Measurements from ENCODE around the gene DCTN2. TPM values are rescaled to one million over a fixed set of nuclear protein-coding genes. Genes with fewer than 3 reads are reported as not detected.
"Not testable (repeated sequence)": the region's sequence is repeated elsewhere in the genome, so short reads cannot be mapped to it uniquely, and the experiment has no call there.

DCTN2 gene
- total RNA-seq, 1 donor from 2014 or later: 227 TPM

- no peak for DNase-seq (ENCODE audit: extremely low read depth, low read depth, low spot score)
These were observed 31.2 kb upstream of the DCTN2 start for GRCh38 chr12:57577981-57578758.

GRCh38 chr12:57576613-57577160 is 29.7 kb upstream of the DCTN2 start:
- no peak for DNase-seq (ENCODE audit: extremely low read depth, low read depth, low spot score)

GRCh38 chr12:57575771-57576612 is 29.0 kb upstream of the DCTN2 start:
- DNase-seq (ENCODE audit: extremely low read depth, low read depth, low spot score): no peak

- DNase-seq (ENCODE audit: extremely low read depth, low read depth, low spot score): no peak
These were observed 27.8 kb upstream of the DCTN2 start for GRCh38 chr12:57574795-57575194.

DNA sequence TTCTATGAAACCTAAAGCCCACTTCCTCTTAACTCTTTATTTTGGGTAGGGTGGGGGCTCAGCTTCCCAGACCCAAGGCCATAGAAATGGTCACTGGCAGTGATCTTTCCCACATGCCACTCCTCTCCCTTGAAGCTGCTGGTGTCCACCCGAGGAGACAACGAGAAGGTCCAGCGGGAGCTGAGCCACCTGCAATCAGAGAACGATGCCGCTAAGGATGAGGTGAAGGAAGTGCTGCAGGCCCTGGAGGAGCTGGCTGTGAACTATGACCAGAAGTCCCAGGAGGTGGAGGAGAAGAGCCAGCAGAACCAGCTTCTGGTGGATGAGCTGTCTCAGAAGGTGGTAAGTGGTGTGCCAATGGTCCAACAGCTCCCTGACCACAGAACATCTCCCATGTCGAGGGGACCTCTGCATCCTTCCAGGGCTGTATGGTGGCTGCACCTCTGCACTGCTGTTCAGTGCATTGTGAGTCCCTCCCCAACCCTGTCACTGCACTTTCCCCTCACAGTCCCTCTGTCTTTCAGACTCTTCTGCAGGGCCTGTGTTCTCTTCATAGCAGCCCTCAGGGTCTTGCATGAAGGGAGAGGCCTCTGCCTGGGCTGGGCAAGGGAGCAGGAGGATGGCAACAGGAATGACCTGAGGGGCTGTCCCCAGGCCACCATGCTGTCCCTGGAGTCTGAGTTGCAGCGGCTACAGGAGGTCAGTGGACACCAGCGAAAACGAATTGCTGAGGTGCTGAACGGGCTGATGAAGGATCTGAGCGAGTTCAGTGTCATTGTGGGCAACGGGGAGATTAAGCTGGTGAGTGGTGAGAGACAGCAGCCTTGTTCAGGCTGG is 25.2 kb upstream of the DCTN2 start:
- no peak for DNase-seq (ENCODE audit: extremely low read depth, low read depth, low spot score)

- not testable (repeated sequence) for DNase-seq (ENCODE audit: extremely low read depth, low read depth, low spot score)
These were observed 23.4 kb upstream of the DCTN2 start for GRCh38 chr12:57570438-57570837.

GRCh38 chr12:57569858-57570257 is 22.9 kb upstream of the DCTN2 start:
- no peak for DNase-seq (ENCODE audit: extremely low read depth, low read depth, low spot score)

DNA sequence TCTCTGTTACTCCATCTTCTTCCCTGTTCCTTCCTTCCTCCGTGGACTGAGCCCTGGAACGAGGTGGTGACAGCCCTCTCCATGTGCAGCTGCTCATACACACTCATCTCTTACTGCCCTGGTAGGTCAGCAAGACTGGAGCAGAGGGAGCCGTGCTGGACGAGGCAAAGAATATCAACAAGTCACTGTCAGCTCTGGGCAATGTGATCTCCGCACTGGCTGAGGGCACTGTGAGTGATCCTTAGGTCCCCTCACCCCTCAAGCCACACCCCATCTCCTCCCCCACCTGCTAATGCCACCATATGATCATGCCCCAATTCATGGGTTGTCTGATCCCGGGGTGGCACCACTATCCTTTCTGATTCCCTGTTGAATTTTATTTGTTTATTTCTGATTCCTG is 21.8 kb upstream of the DCTN2 start:
- no peak for DNase-seq (ENCODE audit: extremely low read depth, low read depth, low spot score)

DNA sequence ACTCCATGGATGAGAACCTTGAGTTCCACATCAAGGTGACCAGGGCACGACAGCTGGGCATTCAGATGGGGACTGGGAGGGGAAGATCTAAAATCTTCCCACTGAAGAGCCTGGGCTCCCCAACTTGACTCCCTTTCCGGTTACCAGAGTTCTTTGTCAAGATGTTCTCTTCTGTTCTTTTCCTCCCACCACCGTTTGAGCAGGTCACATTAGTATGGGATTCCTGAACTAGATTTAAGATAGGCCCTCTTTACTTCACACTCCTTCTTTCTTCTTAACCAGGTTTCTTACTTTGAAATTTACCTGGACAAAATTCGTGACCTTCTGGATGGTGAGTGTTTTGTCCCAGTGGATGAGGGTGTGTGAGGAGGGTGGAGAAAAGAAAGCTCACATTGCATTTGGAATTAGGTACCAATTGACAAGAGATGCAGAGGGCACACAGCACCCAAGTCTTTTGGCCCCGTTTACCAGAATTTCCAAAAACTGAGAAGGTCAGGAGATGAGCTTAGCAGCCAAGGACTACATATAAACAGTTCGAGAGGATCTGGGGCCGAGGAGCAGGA is 17.3 kb upstream of the DCTN2 start:
- DNase-seq (ENCODE audit: extremely low read depth, low read depth, low spot score): no peak

GRCh38 chr12:57563358-57563757 is 16.4 kb upstream of the DCTN2 start:
- DNase-seq (ENCODE audit: extremely low read depth, low read depth, low spot score): no peak

- not testable (repeated sequence) for DNase-seq (ENCODE audit: extremely low read depth, low read depth, low spot score)
These were observed 14.1 kb upstream of the DCTN2 start for GRCh38 chr12:57561117-57561516.

DNA sequence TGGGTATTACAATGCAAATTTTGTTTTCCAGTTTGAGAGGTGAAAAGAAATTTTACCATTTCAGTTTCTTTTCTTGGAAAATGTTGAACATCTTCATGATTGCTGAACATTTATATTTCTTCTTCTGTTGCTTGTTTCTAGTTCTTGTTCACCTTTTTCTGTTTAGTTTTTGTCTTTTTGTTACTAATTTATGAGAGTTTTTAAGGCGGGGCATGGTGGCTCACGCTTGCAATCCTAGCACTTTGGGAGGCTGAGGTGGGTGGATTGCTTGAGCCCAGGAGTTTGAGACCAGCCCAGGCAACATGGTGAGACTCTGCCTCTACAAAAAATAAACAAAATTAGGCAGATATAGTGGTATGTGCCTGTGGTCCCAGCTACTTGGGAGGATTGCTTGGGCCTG is 13.5 kb upstream of the DCTN2 start:
- DNase-seq (ENCODE audit: extremely low read depth, low read depth, low spot score): no peak

GRCh38 chr12:57558864-57559263 is 11.9 kb upstream of the DCTN2 start:
- DNase-seq (ENCODE audit: extremely low read depth, low read depth, low spot score): no peak

GRCh38 chr12:57554897-57555296 is 7.9 kb upstream of the DCTN2 start:
- DNase-seq (ENCODE audit: extremely low read depth, low read depth, low spot score): no peak

- DNase-seq (ENCODE audit: extremely low read depth, low read depth, low spot score): no peak
These were observed 7.5 kb upstream of the DCTN2 start for GRCh38 chr12:57554453-57554852.

DNA sequence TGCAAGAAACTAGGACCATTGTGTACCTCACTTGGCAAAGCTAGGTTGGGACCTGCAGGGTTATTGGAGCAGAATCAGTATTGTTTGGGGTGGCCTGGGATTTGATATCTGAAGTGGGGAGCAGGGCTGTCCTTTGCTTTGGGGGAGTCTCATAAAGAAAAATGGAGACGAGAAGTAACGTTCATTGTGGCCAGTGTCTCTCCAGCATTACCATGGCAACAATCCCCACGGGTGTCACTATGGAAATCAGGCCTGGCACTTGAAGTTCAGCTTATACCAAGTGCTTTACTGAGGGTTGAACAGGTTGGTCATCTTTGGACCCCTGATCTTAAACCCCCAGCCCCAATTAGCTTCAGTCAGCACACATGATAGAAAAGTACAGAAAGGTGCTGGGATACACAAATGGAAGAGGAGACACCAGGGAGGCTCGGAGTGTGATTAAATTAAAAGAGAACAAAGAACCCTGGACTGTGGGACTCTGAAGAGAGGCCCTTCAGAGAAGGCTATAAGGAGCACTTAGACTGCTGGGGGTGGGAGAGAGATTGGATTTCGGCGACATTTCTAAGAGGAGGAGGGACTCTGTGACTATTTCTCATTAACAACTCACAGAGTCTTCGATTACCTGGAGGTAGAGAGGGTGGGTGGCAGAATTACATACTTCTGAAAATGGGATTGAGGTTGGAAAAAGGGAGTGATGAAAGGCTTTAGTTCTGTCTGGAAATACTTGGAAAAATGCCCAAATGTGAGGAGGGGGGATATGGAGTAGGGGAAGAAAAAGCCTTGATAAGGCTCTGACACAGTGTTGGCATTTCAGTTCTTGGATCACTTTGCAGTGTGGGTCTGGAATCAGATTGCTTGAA is 6.6 kb upstream of the DCTN2 start:
- DNase-seq (ENCODE audit: extremely low read depth, low read depth, low spot score): no peak

GRCh38 chr12:57552835-57553313 is 5.9 kb upstream of the DCTN2 start:
- DNase-seq (ENCODE audit: extremely low read depth, low read depth, low spot score): no peak

- no peak for DNase-seq (ENCODE audit: extremely low read depth, low read depth, low spot score)
These were observed 5.3 kb upstream of the DCTN2 start for GRCh38 chr12:57552306-57552651.

GRCh38 chr12:57551637-57552305 is 4.8 kb upstream of the DCTN2 start:
- no peak for DNase-seq (ENCODE audit: extremely low read depth, low read depth, low spot score)
